Activated T-helper 1 cell treated with Interleukin-2 at 50 U/mL for 16 hours (primary cell): ENCODE results near the gene IER5L.
A peak's percentile ranks its signal among the peaks of the same experiment; 100 is the strongest.

Source experiments
- DNase-seq: peaks from one replicate; pipeline ENCODE4 v3.0.0-alpha.2; 2020; ENCODE audit warnings: low read depth

Gene IER5L

DNA sequence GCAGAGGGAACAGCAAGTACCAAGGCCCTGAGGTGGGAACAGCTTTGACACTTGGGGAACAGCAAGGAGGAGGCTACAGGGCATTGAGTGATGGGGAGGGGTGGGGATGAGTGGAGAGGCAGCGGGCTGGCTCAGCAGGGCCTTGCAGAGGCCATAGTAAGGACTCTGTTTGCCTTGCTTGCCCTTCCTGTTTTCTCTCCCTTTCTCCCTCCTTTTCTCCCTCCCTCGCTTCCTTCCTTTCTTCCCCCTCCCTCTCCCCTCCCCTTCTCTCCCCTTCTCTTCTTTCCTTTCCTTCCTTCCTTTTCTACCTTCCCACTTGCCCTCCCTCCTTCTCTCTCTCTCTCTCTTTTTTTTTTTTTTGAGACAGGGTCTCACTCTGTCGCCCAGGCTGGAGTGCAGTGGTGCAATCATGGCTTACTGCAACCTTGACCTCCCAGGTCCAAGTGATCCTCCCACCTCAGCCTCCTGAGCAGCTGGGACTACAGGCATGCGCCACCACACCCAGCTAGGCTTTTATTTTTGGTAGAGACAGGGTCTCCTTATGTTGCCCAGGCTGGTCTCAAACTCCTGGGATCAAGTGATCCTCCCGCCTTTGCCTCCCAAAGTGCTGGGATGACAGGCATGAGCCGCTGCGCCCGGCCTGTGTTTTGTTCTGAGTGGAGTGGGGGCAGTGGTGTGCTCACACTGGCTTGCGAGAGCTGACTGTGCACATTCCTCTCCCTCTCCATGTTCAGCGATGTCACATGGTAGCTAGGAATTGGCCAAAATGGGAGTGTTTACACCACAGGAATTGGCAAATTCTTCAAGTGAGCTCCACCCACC lies 17.1 kb downstream of the IER5L start:
- DNase-seq, result no peak

GRCh38 chr9:129156163-129156562 lies 21.9 kb downstream of the IER5L start:
- DNase-seq, result no peak

DNA sequence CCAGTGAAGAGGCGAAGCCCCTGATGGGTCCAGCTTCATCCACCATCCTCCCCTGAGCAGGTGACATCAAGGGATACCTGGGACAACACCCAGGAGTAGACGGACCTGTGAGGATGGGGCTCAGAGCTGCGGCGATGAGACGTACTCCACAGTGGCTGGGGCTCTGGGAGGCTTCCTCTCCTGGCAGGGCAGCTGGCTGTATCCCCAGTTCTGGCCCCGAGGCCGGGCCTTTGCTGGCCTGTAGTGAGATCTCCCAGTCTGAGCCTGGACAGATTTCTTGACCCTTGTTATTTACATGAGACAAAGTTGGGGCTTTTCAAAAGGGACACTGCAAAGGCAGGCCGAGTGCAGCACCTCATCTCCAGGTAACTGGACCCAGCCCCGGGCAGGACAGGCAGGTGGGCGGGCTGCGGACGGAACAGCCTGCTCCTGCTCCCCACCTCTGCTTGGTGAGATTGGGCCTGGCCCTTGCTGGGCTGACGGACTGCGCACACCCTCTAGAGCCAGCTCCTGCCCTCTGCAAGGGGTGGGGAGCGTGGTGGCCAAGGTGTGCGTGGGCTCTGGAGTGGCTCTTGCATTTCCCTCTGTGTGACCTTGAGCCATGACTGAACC lies 23.1 kb downstream of the IER5L start:
- no peak for DNase-seq

GRCh38 chr9:129151469-129151868 lies 26.6 kb downstream of the IER5L start:
- DNase-seq, result no peak

- DNase-seq, result no peak
Measured at GRCh38 chr9:129150672-129151211, 27.3 kb downstream of the IER5L start.

DNA sequence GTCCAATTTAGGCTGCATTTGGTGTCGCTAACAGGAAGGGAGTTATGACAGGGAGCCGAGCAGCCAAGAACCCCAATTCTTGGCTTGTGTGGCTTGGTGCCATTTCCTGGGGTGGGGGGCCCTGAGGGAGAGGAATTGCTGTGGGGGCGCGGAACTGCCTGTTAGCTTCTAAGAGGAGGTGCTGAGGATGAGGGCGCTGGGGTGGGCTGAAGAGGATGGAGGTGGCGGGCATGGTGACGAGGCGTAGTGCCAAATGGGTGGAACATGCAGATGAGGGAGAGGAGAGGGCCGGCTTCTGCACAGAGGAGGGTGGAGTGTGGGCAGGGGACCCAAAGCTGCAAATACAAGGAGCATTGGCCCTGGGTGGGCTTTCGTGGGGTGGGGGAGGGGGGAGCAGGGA lies 27.9 kb downstream of the IER5L start:
- no peak for DNase-seq

GRCh38 chr9:129149442-129149841 lies 28.6 kb downstream of the IER5L start:
- no peak for DNase-seq

DNA sequence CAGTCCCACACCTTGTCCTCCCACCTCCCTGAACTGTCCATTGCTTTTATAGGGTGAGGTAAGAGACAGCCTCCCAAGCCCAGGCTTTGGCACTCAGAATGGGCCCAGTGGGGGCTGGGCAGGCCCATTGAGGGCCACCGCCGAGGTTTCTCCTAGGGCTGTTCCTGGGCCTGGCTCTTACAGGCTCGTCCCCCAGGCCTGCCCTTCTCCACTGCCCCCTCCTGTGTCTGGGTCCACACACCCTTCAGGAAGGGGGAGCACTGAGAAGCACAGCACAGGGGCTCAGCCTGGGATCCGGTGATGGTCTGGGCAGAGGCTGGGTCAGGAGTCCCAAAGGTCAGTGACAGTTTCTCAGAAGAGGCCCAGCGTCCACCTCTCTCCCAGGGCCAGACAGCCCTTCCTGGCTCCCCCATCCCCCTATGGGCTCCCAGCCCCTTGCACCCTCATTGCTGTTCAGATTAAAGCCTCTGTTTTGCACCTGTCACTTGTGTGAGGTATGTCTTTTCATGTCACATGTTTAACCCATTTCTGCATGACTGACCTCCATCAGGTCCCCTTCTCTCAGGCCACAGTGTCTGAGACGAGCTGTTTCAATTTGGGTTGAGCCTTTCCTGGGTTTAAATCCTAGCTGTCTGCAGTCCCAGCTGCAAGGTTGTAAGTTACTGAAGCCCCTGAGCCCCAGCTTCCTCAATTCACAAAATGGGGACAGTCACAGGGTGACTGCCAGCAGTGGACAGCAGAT lies 29.4 kb downstream of the IER5L start:
- DNase-seq, result no peak

DNA sequence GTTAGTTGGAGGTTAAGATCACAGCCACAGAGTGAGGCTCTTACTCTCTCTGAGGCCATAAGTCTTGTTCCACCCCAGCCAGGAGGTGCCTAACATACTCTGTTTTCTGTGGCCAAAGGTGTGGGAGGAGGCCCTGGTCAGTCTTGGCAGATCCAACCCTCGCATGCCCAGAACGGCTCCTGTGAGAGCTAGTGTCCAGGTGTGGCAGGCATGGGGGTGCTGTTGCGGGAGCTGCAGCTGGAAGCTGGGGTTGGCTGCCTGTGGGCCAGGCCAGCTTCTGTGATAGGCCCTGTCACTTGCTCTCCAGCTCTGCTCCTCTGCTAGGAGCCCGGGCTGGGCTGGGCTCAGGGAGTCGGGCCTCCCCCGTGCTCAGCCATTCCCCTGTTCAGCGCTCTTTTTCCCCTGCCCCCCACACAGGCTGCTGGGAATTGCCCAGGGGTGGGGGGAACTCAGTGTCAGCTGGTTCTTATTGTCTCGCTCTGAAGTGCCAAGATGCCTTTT lies 31.6 kb downstream of the IER5L start:
- no peak for DNase-seq

- DNase-seq, result no peak
Measured at GRCh38 chr9:129145841-129146292, 32.2 kb downstream of the IER5L start.

- no peak for DNase-seq
Measured at GRCh38 chr9:129145316-129145715, 32.7 kb downstream of the IER5L start.

- peak; percentile 53 for DNase-seq
Measured at GRCh38 chr9:129143031-129143927, 34.8 kb downstream of the IER5L start.

- DNase-seq, result no peak
Measured at GRCh38 chr9:129142138-129142935, 35.7 kb downstream of the IER5L start.

- no peak for DNase-seq
Measured at GRCh38 chr9:129141066-129142041, 36.7 kb downstream of the IER5L start.

DNA sequence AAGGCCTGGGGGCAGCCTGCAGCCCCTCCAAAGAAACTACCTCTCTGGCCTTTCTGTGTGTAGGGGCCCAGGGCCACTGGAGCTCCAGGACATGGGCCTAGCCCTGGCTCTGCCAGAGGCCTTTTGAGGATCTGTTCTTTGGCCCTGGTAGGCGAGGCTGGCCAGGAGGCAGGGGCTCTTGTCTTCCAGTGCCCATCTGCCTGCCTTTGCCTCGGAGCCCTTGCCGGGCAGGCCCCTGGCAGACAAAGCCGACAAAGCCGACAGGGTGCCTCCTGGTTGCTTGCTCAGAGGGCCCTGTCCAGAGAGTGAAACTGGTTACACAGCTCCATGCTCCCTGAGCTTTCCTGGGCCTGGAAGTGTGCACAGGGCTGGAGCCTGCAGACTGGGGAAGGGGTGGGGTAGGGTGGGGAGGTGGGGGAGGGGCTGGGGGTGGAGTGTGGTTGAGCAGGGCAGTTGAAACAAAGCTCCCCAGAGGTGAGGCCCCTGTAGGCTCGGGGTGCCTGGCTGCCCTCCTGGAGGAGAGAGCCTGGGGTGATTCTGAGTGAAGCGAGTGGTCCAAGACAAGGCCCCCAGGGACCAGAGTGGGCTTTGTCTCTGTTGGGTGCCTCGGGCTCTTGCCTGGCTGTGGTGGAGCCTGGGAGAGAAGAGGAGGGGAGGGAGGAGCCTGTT lies 37.5 kb downstream of the IER5L start:
- DNase-seq, result no peak

DNA sequence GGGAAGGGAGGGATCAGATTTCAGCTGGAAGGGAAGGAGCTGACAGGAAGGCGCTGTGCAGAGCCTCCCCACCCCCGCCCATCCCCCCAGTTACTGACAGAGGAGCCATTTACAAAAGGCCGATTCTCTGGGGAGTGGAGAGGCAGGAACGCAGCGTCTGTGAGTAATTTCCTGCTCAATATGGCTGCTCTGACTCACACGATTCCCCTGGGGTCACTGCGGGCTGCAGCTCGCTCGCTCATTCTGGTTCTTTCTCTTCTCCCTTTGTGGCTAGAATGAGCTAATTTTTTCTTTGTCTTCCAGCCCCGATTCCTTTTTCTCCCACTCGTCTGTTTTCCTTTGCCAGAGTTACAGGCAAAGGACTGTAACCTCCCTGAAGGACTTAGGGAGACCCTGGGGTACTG lies 38.1 kb downstream of the IER5L start:
- DNase-seq, result peak; percentile 65

DNA sequence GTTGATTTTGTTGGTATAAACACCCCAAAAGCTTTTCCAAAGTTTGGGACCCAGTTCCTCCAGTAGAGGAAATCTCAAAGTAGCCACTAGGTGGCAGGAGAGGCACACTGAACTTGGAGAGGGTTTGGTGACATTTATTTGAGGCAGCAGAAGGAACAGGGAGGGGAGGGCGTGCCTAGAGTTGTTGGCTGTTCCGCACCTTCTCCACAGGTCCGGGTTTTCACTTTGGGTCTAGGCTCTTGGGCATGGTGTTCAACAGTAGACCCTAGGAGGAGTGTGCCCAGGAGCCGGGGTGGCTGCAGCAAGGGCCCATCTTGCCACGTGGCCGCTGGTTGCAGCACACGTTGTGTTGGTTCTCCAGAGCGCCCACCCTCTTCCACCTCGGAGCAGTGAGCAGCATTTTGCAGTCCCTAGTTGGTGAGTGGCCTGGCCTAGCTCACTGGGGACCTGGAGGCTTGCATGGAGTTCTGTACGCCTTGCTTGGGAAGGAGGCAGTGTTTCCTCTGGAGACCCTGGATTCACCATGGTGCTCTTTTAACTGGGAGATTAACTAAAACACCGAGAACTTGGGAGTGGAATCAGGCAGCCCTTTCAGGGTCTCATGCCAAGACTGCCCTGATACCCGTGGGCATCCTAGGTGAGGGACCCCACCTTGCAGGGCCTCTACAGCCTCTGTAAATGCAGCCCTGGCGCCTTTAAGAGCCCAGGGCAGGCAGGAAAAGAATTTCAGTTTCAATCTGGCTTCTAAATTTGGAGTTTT lies 38.6 kb downstream of the IER5L start:
- peak; percentile 49 for DNase-seq
